HG03025 (cell line): ENCODE data around the gene KRT34.
"Not testable (repeated sequence)": the region's sequence is repeated elsewhere in the genome, so short reads cannot be mapped to it uniquely, and the experiment has no call there.

Experiments used
- ATAC-seq: cut with Tn5 transposase; IDR thresholded peaks from one replicate; pipeline ENCODE4 v1.9.1; 2021; ENCODE audit warnings: mild to moderate bottlenecking, moderate library complexity; ENCODE audit not compliant: unreplicated experiment, low FRiP score

Gene KRT34

DNA sequence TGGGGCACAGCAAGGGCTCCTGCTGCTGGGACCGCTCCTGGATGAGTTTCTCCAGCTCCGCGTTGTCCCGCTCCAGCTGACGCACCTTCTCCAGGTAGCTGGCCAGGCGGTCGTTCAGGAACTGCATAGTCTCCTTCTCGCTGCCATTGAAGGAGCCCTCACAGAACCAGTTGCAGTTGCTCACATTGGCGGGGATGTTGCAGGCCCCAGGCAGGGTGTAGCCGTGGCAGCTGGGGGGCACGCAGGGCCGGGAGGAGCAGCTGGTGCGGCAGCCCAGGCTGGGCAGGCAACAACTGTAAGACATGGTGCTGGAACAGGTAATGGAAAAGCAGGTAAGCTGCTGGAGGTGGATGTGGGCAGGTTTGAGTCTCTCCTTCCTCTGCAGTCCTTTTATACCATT lies at the start of gene KRT34:
Gene KRT34, minus strand, starts transcription at position 364 of the 400 bp plus-strand sequence. Its CDS starts 60 bp downstream, at position 304.
- ATAC-seq: not testable (repeated sequence)

- not testable (repeated sequence) for ATAC-seq
Measured at GRCh38 chr17:41430376-41430775, 48.3 kb upstream of the KRT34 start.

DNA sequence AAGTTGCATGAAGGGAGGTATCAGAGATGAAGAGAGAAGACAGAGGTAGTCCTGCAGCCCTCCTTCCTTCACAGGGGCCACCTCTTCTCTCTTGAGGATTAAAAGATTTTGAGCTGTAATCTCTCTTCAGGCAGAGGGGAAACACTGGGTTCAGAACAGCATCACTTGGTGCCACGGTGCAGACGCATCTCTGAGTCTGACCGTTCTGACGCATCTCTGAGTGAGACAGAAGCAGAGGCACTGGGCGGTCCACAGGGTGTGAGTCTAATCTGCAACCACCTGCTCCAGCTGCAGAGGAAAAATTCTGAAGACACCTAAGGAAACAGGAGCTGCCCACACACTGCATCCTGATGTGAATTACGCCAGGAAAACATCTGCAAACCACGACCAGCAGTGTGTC lies 47.6 kb upstream of the KRT34 start:
- ATAC-seq: no peak

- ATAC-seq: no peak
Measured at GRCh38 chr17:41428591-41429291, 46.6 kb upstream of the KRT34 start.

GRCh38 chr17:41424111-41424635 lies 42.1 kb upstream of the KRT34 start, which contains the start of gene KRT37:
KRT37 (minus strand) TSS chr17:41424585; CDS start chr17:41424523, 62 bp downstream.
- ATAC-seq: no peak

GRCh38 chr17:41422586-41422985 lies 40.5 kb upstream of the KRT34 start:
- ATAC-seq: not testable (repeated sequence)

DNA sequence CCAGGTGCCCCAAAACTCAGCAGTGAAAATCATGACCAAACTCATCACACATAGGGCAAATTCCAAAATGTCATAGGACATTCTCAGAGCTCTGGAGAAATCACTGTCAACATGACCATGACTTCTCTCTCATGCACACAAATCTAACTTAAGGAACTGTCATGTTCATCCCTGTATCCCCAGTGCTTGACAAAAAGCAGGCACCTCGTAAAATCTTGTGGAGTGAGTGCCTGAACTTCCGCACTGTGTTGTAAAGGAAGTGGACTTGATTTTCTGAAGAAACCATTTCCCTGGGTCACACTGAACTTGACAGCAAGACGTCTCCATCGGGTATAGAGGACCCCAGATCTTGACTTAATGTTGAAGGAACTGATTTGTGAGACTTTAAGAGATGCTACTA lies 39.5 kb upstream of the KRT34 start:
- ATAC-seq: no peak

DNA sequence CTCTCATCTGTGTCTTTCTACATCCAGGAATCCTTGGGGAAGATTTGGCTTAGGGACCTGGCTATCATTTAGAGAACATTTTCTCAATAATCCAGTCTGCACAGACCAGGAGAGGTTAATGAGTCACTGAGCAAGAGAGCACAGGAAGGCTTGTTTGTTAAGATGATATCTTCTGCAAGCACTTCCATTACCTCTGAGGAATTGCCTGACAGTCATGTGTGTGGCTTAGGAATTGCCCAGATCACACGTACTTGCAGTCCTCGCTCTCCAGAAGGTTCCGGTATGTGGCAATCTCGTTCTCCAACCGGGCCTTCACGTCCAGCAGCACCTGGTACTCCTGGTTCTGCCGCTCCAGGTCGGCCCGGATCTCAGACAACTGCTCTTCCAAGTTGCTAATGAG lies 39.0 kb upstream of the KRT34 start:
- no peak for ATAC-seq

DNA sequence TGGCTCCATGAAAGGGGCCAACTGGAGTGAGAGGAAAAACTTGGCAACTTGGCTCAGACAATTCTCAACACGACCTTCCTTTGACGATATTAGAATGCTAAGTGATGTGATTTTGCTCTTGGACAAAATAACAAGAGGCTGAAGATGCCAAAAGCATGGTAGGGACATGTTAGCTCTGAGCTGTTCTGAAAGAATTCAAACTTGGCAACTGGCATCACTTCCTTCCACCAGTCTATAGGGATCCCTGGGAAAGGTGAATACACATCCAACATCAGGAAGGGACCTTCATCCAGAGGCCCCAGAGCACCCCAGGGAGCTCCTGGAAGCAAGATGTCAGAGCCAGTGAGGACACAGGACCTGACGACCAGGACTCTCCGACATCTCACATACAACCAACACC lies 38.0 kb upstream of the KRT34 start:
- ATAC-seq: no peak

- no peak for ATAC-seq
Measured at GRCh38 chr17:41419716-41420115, 37.6 kb upstream of the KRT34 start.

DNA sequence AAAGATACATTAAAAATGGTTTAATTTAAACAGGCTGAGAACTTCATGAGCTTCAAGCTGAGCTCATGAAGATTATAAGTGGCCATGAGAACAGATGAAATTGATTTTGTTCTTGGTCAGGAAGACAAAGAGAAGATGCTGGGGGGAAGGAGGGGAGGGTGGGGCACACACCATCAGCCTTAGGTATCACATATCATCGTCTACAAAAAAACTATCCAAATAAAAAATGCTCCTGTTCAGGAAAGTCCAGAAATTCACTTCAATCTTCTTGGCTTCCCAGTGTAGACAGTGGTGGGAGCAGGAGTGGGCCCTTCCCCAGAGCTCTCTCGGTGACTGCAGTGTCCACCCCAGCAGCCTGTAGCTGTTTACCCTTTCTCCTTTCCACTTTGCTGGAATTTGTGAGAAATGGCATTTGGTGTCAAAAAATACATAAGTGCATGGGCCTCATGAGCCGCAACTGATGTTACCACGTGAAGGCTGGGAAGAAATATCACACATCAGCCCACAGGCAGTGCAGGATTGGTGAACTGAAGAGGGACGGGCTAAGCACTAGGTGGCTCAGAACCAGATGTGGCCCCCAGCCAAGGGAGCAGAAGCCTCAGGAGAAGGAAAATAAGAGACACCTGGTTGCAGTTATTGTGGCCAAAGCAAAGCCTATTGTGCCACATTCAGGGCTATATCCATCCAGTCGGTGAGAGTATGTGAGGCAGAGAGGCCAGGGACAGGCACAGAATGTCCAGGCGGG lies 36.2 kb upstream of the KRT34 start:
- ATAC-seq: no peak

DNA sequence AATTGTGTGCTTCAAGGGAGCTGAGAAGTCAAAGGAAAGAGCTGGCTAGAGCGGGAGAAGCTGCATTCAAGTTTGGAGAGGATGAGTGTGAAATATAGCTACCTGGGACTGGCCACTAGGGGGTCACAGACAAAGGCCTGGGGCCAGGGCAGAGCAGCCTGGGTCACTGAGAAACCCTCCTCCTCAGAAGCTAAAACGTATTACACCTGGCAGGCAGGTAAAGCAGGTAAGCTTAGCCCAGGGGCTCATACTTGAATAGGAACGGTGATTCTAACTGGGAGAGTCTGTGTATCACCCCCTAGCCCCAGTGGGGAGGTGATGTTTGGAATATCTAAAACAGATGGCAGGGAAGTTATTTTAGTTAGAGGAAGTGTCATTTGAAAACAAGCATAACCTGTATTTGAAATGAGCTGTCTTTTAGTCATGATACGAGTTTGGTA lies 35.5 kb upstream of the KRT34 start:
- no peak for ATAC-seq

DNA sequence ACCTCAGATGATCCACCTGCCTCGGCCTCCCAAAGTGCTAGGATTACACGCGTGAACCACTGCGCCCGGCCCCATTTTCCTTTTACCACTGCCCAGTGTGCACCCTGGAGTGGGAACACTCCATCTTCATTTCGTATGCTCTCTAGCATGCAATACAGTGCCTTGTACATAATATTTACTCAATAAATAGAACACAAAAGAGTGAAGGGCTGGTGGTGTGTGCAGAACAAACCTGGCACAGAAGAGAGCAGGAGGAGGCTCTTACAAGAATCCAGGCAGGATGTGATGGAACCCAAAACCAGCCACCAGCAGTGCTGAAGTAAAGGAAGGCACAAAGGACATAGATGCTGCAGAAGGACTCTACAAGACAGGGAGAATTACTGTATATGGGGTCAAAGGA lies 35.0 kb upstream of the KRT34 start:
- ATAC-seq: no peak

- no peak for ATAC-seq
Measured at GRCh38 chr17:41416479-41416878, 34.4 kb upstream of the KRT34 start.

GRCh38 chr17:41415833-41416335 lies 33.8 kb upstream of the KRT34 start:
- no peak for ATAC-seq

DNA sequence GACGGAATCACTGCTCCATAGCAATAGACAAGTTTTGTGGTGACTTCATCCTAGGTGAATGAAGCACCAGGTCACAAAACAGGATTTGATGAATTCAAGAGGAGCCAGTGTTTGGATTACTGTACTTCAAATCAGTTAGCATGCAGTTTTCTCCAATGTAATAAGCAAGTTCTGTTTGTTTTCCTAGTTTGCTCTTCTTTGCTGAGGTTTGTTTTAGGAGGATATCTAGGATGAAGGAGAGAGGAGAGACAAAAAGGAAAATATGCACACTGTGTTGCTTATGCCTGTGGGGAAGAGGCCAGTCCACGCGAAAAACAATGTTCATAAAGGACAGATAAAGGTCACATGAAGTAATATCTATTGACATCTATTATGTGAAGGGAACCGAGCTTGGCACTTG lies 33.3 kb upstream of the KRT34 start:
- ATAC-seq: no peak

GRCh38 chr17:41413982-41414381 lies 31.9 kb upstream of the KRT34 start:
- ATAC-seq: no peak

- ATAC-seq: no peak
Measured at GRCh38 chr17:41413353-41413957, 31.3 kb upstream of the KRT34 start.

- no peak for ATAC-seq
Measured at GRCh38 chr17:41411072-41411840, 29.1 kb upstream of the KRT34 start.

DNA sequence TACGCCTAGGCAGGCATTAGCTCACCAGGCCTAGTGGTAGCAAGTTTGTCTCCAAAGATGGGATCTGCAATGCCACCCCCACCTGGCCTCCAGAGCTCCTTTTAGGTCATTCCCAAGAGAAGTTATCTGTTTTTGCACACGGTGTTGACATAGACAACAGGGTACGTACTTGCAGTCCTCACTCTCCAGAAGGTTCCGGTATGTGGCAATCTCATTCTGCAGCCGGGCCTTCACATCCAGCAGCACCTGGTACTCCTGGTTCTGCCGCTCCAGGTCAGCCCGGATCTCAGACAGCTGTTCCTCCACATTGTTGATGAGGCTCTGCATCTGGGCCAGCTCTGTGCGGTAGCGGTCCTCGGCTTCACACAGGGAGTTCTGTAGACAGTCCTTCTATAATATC lies 25.1 kb upstream of the KRT34 start:
- ATAC-seq: no peak
